Inflammatory macrophage (primary cell): ENCODE measurements around the gene UTF1.
"Not testable (repeated sequence)": the region's sequence is repeated elsewhere in the genome, so short reads cannot be mapped to it uniquely, and the experiment has no call there.

Source experiments
- DNase-seq, 2 donors: peaks; one replicate each; pipeline ENCODE4 v3.0.0-alpha.2; 2020 to 2022

The UTF1 gene

GRCh38 chr10:133210398-133211140, 19.4 kb upstream of the UTF1 start:
- no peak for DNase-seq

GRCh38 chr10:133211141-133211830, 18.7 kb upstream of the UTF1 start:
- no peak for DNase-seq

- no peak for DNase-seq
Observed at GRCh38 chr10:133211959-133212852, 17.8 kb upstream of the UTF1 start.

GRCh38 chr10:133212853-133213494, 17.0 kb upstream of the UTF1 start:
- no peak for DNase-seq

- DNase-seq, result no peak
Observed at GRCh38 chr10:133213641-133214467, 16.2 kb upstream of the UTF1 start.

- DNase-seq, result no peak
Observed at GRCh38 chr10:133214468-133215410, 15.3 kb upstream of the UTF1 start.

- no peak for DNase-seq
Observed at GRCh38 chr10:133215586-133215985, 14.4 kb upstream of the UTF1 start.

GRCh38 chr10:133216776-133217175, 13.2 kb upstream of the UTF1 start:
- no peak for DNase-seq

- DNase-seq, result no peak
Observed at GRCh38 chr10:133217800-133218589, 12.0 kb upstream of the UTF1 start.

- DNase-seq, result no peak
Observed at GRCh38 chr10:133218891-133219290, 11.1 kb upstream of the UTF1 start.

GRCh38 chr10:133219782-133220181, 10.2 kb upstream of the UTF1 start:
- no peak for DNase-seq

GRCh38 chr10:133221331-133221730, 8.7 kb upstream of the UTF1 start:
- no peak for DNase-seq

- not testable (repeated sequence) for DNase-seq
Observed at GRCh38 chr10:133221756-133222155, 8.3 kb upstream of the UTF1 start.

GRCh38 chr10:133224076-133224475, 5.9 kb upstream of the UTF1 start:
- DNase-seq, result no peak

GRCh38 chr10:133224756-133225372, 5.2 kb upstream of the UTF1 start:
- no peak for DNase-seq

- no peak for DNase-seq
Observed at GRCh38 chr10:133225707-133226191, 4.3 kb upstream of the UTF1 start.

- DNase-seq, result no peak
Observed at GRCh38 chr10:133226251-133226808, 3.7 kb upstream of the UTF1 start.

- DNase-seq, result no peak
Observed at GRCh38 chr10:133227256-133227655, 2.8 kb upstream of the UTF1 start.
